ENCODE data around the gene GALNT8.

The GALNT8 gene

DNA sequence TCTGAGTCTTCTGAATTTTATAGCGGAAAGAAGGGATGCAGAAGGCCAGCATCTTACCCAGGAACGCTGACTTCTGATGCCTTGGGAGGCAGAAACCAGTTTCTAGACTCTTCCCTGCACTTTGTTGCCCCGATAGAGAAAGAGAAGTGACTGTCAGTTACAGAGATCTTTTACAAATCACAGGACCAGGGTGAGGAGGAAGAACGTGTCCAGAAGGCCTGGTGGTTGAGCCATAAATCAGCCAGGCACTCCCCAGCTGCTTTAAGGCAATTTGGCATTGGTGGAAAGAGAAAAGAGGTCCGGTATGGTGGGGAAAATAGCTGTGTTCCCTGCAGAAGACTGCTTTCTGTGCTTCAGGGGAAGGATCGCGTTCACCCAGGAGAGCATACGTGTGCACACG is 100.8 kb downstream of the GALNT8 start:
- Histone ChIP-seq H3K4me3 (replicated peaks; ENCODE audit: insufficient read depth, low read length) (no peak overlapping the region), H3K27me3 (ENCODE audit: insufficient read depth, poor library complexity, severe bottlenecking) (peaks cover 4% of the 10 kb centered on the region), H3K27ac (replicated peaks) (no peak overlapping the region)
- DNase-seq (ENCODE audit: low read depth in 1 of 2, low spot score in 1 of 2): no peak
- TF ChIP-seq SPI1 (IDR thresholded peaks at IDR 0.05; ENCODE audit: borderline replicate concordance, low read depth) (no peak), POLR2AphosphoS5 (IDR thresholded peaks at IDR 0.05; ENCODE audit: low read depth) (no peak)

Measured in HL-60 (cell line).